PFSK-1 (cell line): Measurements from ENCODE around the gene CARD19.

Experiments used
- POLR2AphosphoS5 ChIP-seq: IDR thresholded peaks from 2 replicates; pipeline ENCODE4 v1.6.1; 2012; ENCODE audit warnings: low read depth, mild to moderate bottlenecking, control low read depth, low read length, moderate library complexity
- TAF1 ChIP-seq: IDR thresholded peaks from 2 replicates; pipeline ENCODE4 v1.6.1; 2012; ENCODE audit warnings: low read length, control low read depth, borderline replicate concordance; ENCODE audit not compliant: insufficient read depth

DNA sequence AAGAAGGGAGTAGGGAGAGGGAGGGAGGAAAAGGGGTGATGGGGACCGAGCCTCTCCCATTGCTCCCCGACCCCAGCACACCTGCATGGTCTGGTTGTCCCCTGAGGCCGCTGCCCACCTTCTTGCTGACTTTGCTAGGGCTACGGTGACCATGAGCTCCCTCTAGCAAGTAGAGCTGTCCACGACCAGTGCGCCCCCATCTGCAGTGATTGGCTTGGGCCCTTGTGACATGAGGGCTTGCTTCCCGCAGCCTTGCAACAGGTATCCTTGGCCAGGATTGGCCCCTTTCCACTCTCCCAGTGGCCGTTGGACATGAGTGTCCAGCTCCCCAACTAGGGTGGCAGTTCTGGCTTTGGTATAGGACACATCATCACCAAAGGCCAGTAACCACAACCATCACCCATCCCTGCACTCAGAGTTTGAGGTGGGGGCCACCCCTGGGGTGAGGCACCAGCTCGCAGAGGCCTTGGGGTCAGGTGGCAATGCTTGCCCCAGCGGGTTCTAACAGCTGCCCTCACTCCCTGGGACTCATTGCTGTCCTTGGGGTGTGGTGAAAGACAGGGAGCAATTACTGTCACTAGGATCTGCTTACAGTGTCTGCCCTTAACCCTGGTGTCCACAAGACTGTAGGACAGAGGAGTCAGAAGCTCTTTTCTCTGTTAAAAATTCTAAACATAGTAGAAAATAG is 55.2 kb downstream of the CARD19 start:
- TF ChIP-seq TAF1 (no peak), POLR2AphosphoS5 (no peak)
